Limb (tissue), 2 donors: ENCODE measurements around the gene PRMT2.
"Not testable (repeated sequence)": the region's sequence is repeated elsewhere in the genome, so short reads cannot be mapped to it uniquely, and the experiment has no call there.

Experiments
- DNase-seq, 2 donors: peaks; one replicate each; pipeline ENCODE4 v3.0.0-alpha.2; 2016; ENCODE audit errors: extremely low spot score in 2 of 2

The PRMT2 gene

GRCh38 chr21:46668381-46668780 is 32.9 kb downstream of the PRMT2 start:
- DNase-seq = no peak

- DNase-seq = not testable (repeated sequence)
Measured at GRCh38 chr21:46668904-46669303, 33.4 kb downstream of the PRMT2 start.

- no peak for DNase-seq
Measured at GRCh38 chr21:46674430-46675007, 39.0 kb downstream of the PRMT2 start.

GRCh38 chr21:46675595-46676280 is 40.3 kb downstream of the PRMT2 start:
- DNase-seq = peak in 1 of 2 donors; percentile 18

GRCh38 chr21:46676542-46676941 is 41.1 kb downstream of the PRMT2 start:
- not testable (repeated sequence) for DNase-seq

GRCh38 chr21:46681593-46681992 is 46.1 kb downstream of the PRMT2 start:
- DNase-seq = not testable (repeated sequence)

GRCh38 chr21:46698652-46699051 is 63.2 kb downstream of the PRMT2 start:
- DNase-seq = not testable (repeated sequence)

- DNase-seq = not testable (repeated sequence)
Measured at GRCh38 chr21:46699104-46699503, 63.6 kb downstream of the PRMT2 start.
